Aorta (tissue), 5 donors: Measurements from ENCODE around the gene CPEB2. TPM values are rescaled to one million over a fixed set of nuclear protein-coding genes. Genes with fewer than 3 reads are reported as not detected.

Source experiments
- ATAC-seq: fragments of 200-7000 bp; cut with Tn5 transposase; one replicate; pipeline ENCODE4 v1.9.1; 2022; ENCODE audit warnings: moderate library complexity; ENCODE audit not compliant: low FRiP score
- DNase-seq, 2 donors: peaks; one replicate each; pipeline ENCODE4 v3.0.0-alpha.2; 2020
- H3K27ac ChIP-seq, 2 donors: one replicate each; pipeline ENCODE4 v1.5.1; 2013; ENCODE audit warnings: low read length in 2 of 2, mild to moderate bottlenecking in 2 of 2, moderate library complexity in 2 of 2, control low read depth in 1 of 2, inconsistent platforms in 1 of 2, low read depth in 1 of 2
- H3K27me3 ChIP-seq, 2 donors: one replicate each; pipeline ENCODE4 v1.6.1; 2013; ENCODE audit warnings: control low read depth in 1 of 2, low read length in 1 of 2, mild to moderate bottlenecking in 1 of 2, moderate library complexity in 1 of 2; ENCODE audit not compliant: insufficient read depth in 2 of 2, control insufficient read depth in 1 of 2
- H3K36me3 ChIP-seq, 2 donors: one replicate each; pipeline ENCODE4 v1.6.1; 2013; ENCODE audit warnings: control low read depth in 1 of 2, low read length in 1 of 2, mild to moderate bottlenecking in 1 of 2; ENCODE audit not compliant: insufficient read depth in 2 of 2, control insufficient read depth in 1 of 2
- H3K4me1 ChIP-seq, 2 donors: one replicate each; pipeline ENCODE4 v1.6.1; 2013; ENCODE audit warnings: low read length in 2 of 2, control low read depth in 1 of 2, mild to moderate bottlenecking in 1 of 2, moderate library complexity in 1 of 2; ENCODE audit not compliant: insufficient read depth in 2 of 2, control insufficient read depth in 1 of 2
- H3K4me3 ChIP-seq, 2 donors: one replicate each; pipeline ENCODE4 v1.5.1; 2013; ENCODE audit warnings: low read length in 2 of 2, control low read depth in 1 of 2, mild to moderate bottlenecking in 1 of 2
- H3K9me3 ChIP-seq: one replicate; pipeline ENCODE4 v1.6.1; 2013; ENCODE audit warnings: mild to moderate bottlenecking, low read length; ENCODE audit not compliant: control insufficient read depth
- WGBS, 2 donors: extraction: QIAGEN DNeasy Blood & Tissue Kit; methylation state at CpG; one replicate each; pipeline ENCODE4 v1.1.7; 2013; 5-methylcytosine and 5-hydroxymethylcytosine counted together
- intact Hi-C, 2 donors: fragments of 100-400 bp; cut with DNase I; formaldehyde crosslinking; loops; one replicate each; pipeline versions ENCODE4 v1.14.2 to v1.15.0; 2022
- polyA plus RNA-seq, 2 donors: library from polyadenylated mRNA; stranded (reverse); fragments of 200-250 nt; gene quantifications; one replicate each; pipeline ENCODE4 v1.2.3, GENCODE V29; 2013
- total RNA-seq, 2 donors: library from RNA; stranded (reverse); fragmentation: NEBNext Ultra II Directional; extraction: Animal tissue kit (Norgen Biotek cat#: 25700); gene quantifications; one replicate each; pipeline ENCODE4 v1.2.1, GENCODE V29; 2021
- donor health status: healthy with polysubstance abuse.
- donor health status: Bipolar disorder and iron deficiency.
- donor health status: DM: no; HTN: no; CAD: no.
- donor health status: DM: no; HTN: no; CAD: no.
- donor health status: DM: yes; HTN: yes; CAD: no.

CPEB2 gene
- total and polyA plus RNA-seq, 4 donors, result 5.8 to 57.0 (median 19.7) TPM

GRCh38 chr4:15109600-15109999, 107.3 kb downstream of the CPEB2 start:
- peaks cover 0 to 2% of the 10 kb centered on the region in 2 donors for H3K36me3 ChIP-seq
- H3K4me3 ChIP-seq, result no peak overlapping the region
- intact Hi-C loops, result no loop called here
- no peaks in the 10 kb centered on the region for H3K9me3 ChIP-seq
- H3K4me1 ChIP-seq, result no peaks in the 10 kb centered on the region
- H3K27ac ChIP-seq, result no peak overlapping the region
- ATAC-seq, result no peak
- no peak for DNase-seq
- H3K27me3 ChIP-seq, result no peaks in the 10 kb centered on the region

GRCh38 chr4:15110120-15110571, 107.9 kb downstream of the CPEB2 start:
- Histone ChIP-seq H3K36me3 (no peaks in the 10 kb centered on the region), H3K4me3 (no peak overlapping the region), H3K27ac (no peak overlapping the region), H3K27me3 (no peaks in the 10 kb centered on the region), H3K4me1 (no peaks in the 10 kb centered on the region), H3K9me3 (no peaks in the 10 kb centered on the region)
- ATAC-seq (no peak), DNase-seq (no peak)
- intact Hi-C loops, result no loop called here

GRCh38 chr4:15116509-15117079, 114.3 kb downstream of the CPEB2 start:
- Histone ChIP-seq H3K27ac (no peak overlapping the region), H3K4me1 (peaks cover 5 to 7% of the 10 kb centered on the region in 2 donors), H3K36me3 (no peaks in the 10 kb centered on the region), H3K9me3 (no peaks in the 10 kb centered on the region), H3K27me3 (no peaks in the 10 kb centered on the region), H3K4me3 (no peak overlapping the region)
- 90 to 92% methylated on average over 2 of the region's 2 CpGs for WGBS, 2 donors
- DNase-seq, result no peak
- ATAC-seq, result no peak
- intact Hi-C loops, result no loop called here

GRCh38 chr4:15117270-15117946, 115.1 kb downstream of the CPEB2 start:
- 83 to 86% methylated on average over 3 of the region's 3 CpGs for WGBS, 2 donors
- Histone ChIP-seq H3K36me3 (no peaks in the 10 kb centered on the region), H3K4me3 (no peak overlapping the region), H3K4me1 (peaks cover 5 to 7% of the 10 kb centered on the region in 2 donors), H3K27ac (no peak overlapping the region), H3K27me3 (no peaks in the 10 kb centered on the region), H3K9me3 (no peaks in the 10 kb centered on the region)
- intact Hi-C loops, result no loop called here
- ATAC-seq (no peak), DNase-seq (no peak)

- no peak overlapping the region for H3K4me3 ChIP-seq
- no peaks in the 10 kb centered on the region for H3K36me3 ChIP-seq
- peak overlapping the region in 1 of 2 donors; percentile 25 for H3K27ac ChIP-seq
- H3K27me3 ChIP-seq, result no peaks in the 10 kb centered on the region
- H3K9me3 ChIP-seq, result no peaks in the 10 kb centered on the region
- intact Hi-C loops, result no loop called here
- H3K4me1 ChIP-seq, result peaks cover 5 to 7% of the 10 kb centered on the region in 2 donors
- whole genome bisulfite sequencing, 2 donors, result 2 to 7% methylated on average over 4 of the region's 4 CpGs
- DNase-seq (peak in 1 of 2 donors; percentile 53), ATAC-seq (no peak)
Measured at GRCh38 chr4:15118292-15118691, 116.0 kb downstream of the CPEB2 start.
